ENCODE measurements around the gene CRYBG2. TPM values are rescaled to one million over a fixed set of nuclear protein-coding genes. Genes with fewer than 3 reads are reported as not detected.

The CRYBG2 gene
- total and polyA plus RNA-seq, 2 of the 13 experiments (the other 11 are each of a cell fraction or from before 2014, with no cell fraction given) = 1.3 to 2.9 TPM

DNA sequence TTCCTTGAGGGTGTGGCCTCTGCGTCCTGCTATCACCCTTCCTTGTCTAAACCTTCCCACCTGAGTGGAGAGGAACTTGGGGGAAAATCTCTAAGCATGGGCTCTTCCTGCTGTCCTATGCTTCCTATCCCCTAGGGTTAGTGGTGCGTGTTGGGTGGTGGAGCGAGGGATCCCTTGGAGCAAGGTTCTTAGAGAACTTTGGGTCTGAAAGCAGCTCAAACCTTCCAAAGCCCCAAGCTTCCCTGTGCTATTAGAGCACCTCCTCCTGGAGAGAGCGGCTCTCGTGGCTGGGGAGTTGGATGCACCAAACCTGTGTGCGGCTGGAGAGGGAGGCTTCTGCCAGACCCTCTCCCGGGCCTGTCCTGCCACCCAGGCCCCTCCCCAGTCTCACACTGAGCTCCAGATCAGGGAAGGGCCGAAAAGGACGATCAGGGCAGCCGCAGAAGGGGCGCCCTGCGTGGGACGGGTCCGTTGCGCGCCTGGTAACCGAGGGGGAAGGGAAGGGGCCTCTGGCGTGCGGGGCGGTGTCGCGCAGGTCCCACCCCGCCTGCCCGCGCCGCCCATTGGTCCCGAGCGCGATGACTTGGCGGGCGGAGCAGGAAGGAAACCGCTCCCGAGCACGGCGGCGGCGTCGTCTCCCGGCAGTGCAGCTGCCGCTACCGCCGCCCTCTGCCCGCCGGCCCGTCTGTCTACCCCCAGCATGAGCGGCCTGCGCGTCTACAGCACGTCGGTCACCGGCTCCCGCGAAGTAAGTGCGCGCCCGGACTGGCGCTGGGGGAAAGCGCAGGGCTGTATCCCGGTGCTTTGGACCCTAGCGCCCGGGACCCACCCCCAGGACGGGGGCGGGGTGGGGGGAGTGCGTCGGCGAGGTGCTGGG lies 74.2 kb downstream of the CRYBG2 start, which contains the start of gene SH3BGRL3 (continued):
- TF ChIP-seq, protein P1, sequence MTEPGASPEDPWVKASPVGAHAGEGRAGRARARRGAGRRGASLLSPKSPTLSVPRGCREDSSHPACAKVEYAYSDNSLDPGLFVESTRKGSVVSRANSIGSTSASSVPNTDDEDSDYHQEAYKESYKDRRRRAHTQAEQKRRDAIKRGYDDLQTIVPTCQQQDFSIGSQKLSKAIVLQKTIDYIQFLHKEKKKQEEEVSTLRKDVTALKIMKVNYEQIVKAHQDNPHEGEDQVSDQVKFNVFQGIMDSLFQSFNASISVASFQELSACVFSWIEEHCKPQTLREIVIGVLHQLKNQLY (CRISPR knock-in tag; IDR thresholded peaks at IDR 0.05) = no peak
- TF ChIP-seq ZFP36L2 (CRISPR knock-in tag; IDR thresholded peaks at IDR 0.05) (no peak), ZNF713 (CRISPR knock-in tag; IDR thresholded peaks at IDR 0.05) (no peak), ZNF232 (CRISPR knock-in tag; IDR thresholded peaks at IDR 0.05; ENCODE audit: borderline replicate concordance) (no peak), ZNF484 (CRISPR knock-in tag; IDR thresholded peaks at IDR 0.05; ENCODE audit: borderline replicate concordance, low read depth) (no peak), LCORL (IDR thresholded peaks at IDR 0.05) (no peak), LCORL (CRISPR knock-in tag; IDR thresholded peaks at IDR 0.05) (peak; percentile 70; the same call in 1 of the 2 replicates), ZNF83 (CRISPR knock-in tag; IDR thresholded peaks at IDR 0.05; ENCODE audit: borderline replicate concordance) (peak; percentile 76; the same call in 1 of the 2 replicates), RNF219 (CRISPR knock-in tag; IDR thresholded peaks at IDR 0.05) (no peak), ZNF225 (CRISPR knock-in tag; IDR thresholded peaks at IDR 0.05) (no peak), CEBPB (IDR thresholded peaks at IDR 0.05; ENCODE audit: borderline replicate concordance, low read depth, low read length) (no peak), DMTF1 (CRISPR knock-in tag; IDR thresholded peaks at IDR 0.05) (0 out of 2 replicates have a peak, but pooled peaks have one; percentile 18), MBNL3 (CRISPR knock-in tag; conservative IDR thresholded peaks at IDR 0.05) (no peak), PHF8 (CRISPR knock-in tag; IDR thresholded peaks at IDR 0.05) (peak; percentile 79), ZNF788 (CRISPR knock-in tag; IDR thresholded peaks at IDR 0.05; ENCODE audit: borderline replicate concordance) (peak; percentile 83; the same call in 1 of the 2 replicates), DDIT3 (CRISPR knock-in tag; IDR thresholded peaks at IDR 0.05) (no peak), NFE2L2 (IDR thresholded peaks at IDR 0.05; ENCODE audit: low read length) (no peak), ZNF580 (CRISPR knock-in tag; IDR thresholded peaks at IDR 0.05; ENCODE audit: borderline replicate concordance, low read depth) (peak; percentile 57; the same call in 1 of the 2 replicates), KLF9 (CRISPR knock-in tag; IDR thresholded peaks at IDR 0.05; ENCODE audit: low read depth) (no peak)
- TF ChIP-seq, protein P2, sequence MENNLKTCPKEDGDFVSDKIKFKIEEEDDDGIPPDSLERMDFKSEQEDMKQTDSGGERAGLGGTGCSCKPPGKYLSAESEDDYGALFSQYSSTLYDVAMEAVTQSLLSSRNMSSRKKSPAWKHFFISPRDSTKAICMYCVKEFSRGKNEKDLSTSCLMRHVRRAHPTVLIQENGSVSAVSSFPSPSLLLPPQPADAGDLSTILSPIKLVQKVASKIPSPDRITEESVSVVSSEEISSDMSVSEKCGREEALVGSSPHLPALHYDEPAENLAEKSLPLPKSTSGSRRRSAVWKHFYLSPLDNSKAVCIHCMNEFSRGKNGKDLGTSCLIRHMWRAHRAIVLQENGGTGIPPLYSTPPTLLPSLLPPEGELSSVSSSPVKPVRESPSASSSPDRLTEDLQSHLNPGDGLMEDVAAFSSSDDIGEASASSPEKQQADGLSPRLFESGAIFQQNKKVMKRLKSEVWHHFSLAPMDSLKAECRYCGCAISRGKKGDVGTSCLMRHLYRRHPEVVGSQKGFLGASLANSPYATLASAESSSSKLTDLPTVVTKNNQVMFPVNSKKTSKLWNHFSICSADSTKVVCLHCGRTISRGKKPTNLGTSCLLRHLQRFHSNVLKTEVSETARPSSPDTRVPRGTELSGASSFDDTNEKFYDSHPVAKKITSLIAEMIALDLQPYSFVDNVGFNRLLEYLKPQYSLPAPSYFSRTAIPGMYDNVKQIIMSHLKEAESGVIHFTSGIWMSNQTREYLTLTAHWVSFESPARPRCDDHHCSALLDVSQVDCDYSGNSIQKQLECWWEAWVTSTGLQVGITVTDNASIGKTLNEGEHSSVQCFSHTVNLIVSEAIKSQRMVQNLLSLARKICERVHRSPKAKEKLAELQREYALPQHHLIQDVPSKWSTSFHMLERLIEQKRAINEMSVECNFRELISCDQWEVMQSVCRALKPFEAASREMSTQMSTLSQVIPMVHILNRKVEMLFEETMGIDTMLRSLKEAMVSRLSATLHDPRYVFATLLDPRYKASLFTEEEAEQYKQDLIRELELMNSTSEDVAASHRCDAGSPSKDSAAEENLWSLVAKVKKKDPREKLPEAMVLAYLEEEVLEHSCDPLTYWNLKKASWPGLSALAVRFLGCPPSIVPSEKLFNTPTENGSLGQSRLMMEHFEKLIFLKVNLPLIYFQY (CRISPR knock-in tag; IDR thresholded peaks at IDR 0.05; ENCODE audit: borderline replicate concordance) = no peak
